A549 (cell line): Measurements from ENCODE around the gene ELOVL4. TPM values are rescaled to one million over a fixed set of nuclear protein-coding genes. Genes with fewer than 3 reads are reported as not detected.

Source experiments
- ATAC-seq, 2 experiments: fragments of 200-7000 bp in 1 of 2; fragments of >200 bp in 1 of 2; cut with Nextera tagmentation in 1 of 2; cut with Tn5 transposase in 1 of 2; 3 replicates each; pipeline versions ENCODE4 v1.8.0 to v1.9.1; 2018 to 2020; ENCODE audit warnings: mild to moderate bottlenecking in 1 of 2, moderate library complexity in 1 of 2
- CTCF ChIA-PET: fragments of 300-600 bp; sonication (Branson Sonifier 250); formaldehyde crosslinking; extraction: SDS; loops from one replicate; lab custom pipeline; 2021; ENCODE audit warnings: antibody characterized with exemption, inconsistent platforms; lab: Yijun Ruan, JAX
- POLR2A ChIA-PET: fragments of 350-600 bp; formaldehyde crosslinking; extraction: SDS; loops from one replicate; lab custom pipeline; 2021; ENCODE audit warnings: antibody characterized with exemption, inconsistent platforms; lab: Yijun Ruan, JAX
- DNase-seq, 2 experiments: peaks; one replicate each; pipeline versions ENCODE4 v3.0.0 to v3.0.0-alpha.2; 2011 to 2016; ENCODE audit warnings: low read depth in 1 of 2, low spot score in 1 of 2
- FAIRE-seq: peaks from 2 replicates; lab custom pipeline; 2011; peaks lifted over from hg19 to GRCh38; lab: Jason Lieb, UNC
- H3K27ac ChIP-seq, 2 experiments: fragments of >200 bp; sonication (Bioruptor Twin); formaldehyde crosslinking; 3 replicates each; pipeline ENCODE4 v1.5.1; 2016 to 2017
- H3K4me1 ChIP-seq: fragments of >200 bp; sonication (Bioruptor Twin); formaldehyde crosslinking; 3 replicates; pipeline ENCODE4 v1.6.1; 2016
- H3K4me2 ChIP-seq: fragments of >200 bp; sonication (Bioruptor Twin); formaldehyde crosslinking; 3 replicates; pipeline ENCODE4 v1.6.1; 2016
- H3K4me3 ChIP-seq: fragments of >200 bp; sonication (Bioruptor Twin); formaldehyde crosslinking; 3 replicates; pipeline ENCODE4 v1.5.1; 2016
- H3K9me3 ChIP-seq: fragments of >200 bp; sonication (Bioruptor Twin); formaldehyde crosslinking; 3 replicates; pipeline ENCODE4 v1.6.1; 2016
- CBX2 ChIP-seq: fragments of 200-600 bp; sonication (generic); IDR thresholded peaks from 2 replicates; pipeline ENCODE4 v1.6.1; 2016; ENCODE audit warnings: low read depth, mild to moderate bottlenecking, borderline replicate concordance
- CHD2 ChIP-seq: fragments of 150-350 bp; IDR thresholded peaks from 2 replicates; pipeline ENCODE4 v1.6.1; 2014; ENCODE audit warnings: low read length; ENCODE audit not compliant: partially characterized antibody
- CTCF ChIP-seq: fragments of >200 bp; sonication (Bioruptor Twin); formaldehyde crosslinking; IDR thresholded peaks from 3 replicates; pipeline ENCODE4 v1.5.1; 2016
- EP300 ChIP-seq, 2 experiments: fragments of >200 bp; sonication (Bioruptor Twin); formaldehyde crosslinking; IDR thresholded peaks; 2 replicates in 1 of 2; 3 replicates in 1 of 2; pipeline ENCODE4 v1.6.1; 2016 to 2017
- ESRRA ChIP-seq: fragments of 150-350 bp; IDR thresholded peaks from 2 replicates; pipeline ENCODE4 v1.6.1; 2014; ENCODE audit warnings: mild to moderate bottlenecking, low read length, borderline replicate concordance
- FOSB ChIP-seq: fragments of 250-450 bp; sonication (Bioruptor Pico); IDR thresholded peaks from 2 replicates; pipeline ENCODE4 v1.5.0; 2020; ENCODE audit warnings: mild to moderate bottlenecking, moderate library complexity
- FOXS1 ChIP-seq: fragments of 250-450 bp; sonication (Bioruptor Pico); IDR thresholded peaks from 2 replicates; pipeline ENCODE4 v1.5.0; 2020; ENCODE audit warnings: mild to moderate bottlenecking, moderate library complexity
- HDAC2 ChIP-seq: fragments of 200-600 bp; sonication (generic); IDR thresholded peaks from 2 replicates; pipeline ENCODE4 v1.6.1; 2016
- HOXA7 ChIP-seq: fragments of 250-450 bp; sonication (Bioruptor Pico); IDR thresholded peaks from 2 replicates; pipeline ENCODE4 v1.5.0; 2020; ENCODE audit warnings: mild to moderate bottlenecking, moderate library complexity
- HOXB5 ChIP-seq: fragments of 250-450 bp; sonication (Bioruptor Pico); IDR thresholded peaks from 2 replicates; pipeline ENCODE4 v1.5.0; 2020; ENCODE audit warnings: mild to moderate bottlenecking, moderate library complexity
- JUN ChIP-seq, 2 experiments: fragments of >200 bp; sonication (Bioruptor Twin); formaldehyde crosslinking; IDR thresholded peaks; 2 replicates in 1 of 2; 3 replicates in 1 of 2; pipeline ENCODE4 v1.6.1; 2016 to 2017
- KDM5A ChIP-seq: fragments of 200-600 bp; sonication (generic); IDR thresholded peaks from 2 replicates; pipeline ENCODE4 v1.6.1; 2016; ENCODE audit warnings: antibody characterized with exemption, mild to moderate bottlenecking
- MAX ChIP-seq: IDR thresholded peaks from 2 replicates; pipeline ENCODE4 v1.6.1; 2012
- PBX3 ChIP-seq: IDR thresholded peaks from 2 replicates; pipeline ENCODE4 v1.6.1; 2012
- POLR2A ChIP-seq: IDR thresholded peaks from 2 replicates; pipeline ENCODE4 v1.6.1; 2012; ENCODE audit warnings: mild to moderate bottlenecking, low read length
- RARB ChIP-seq: fragments of 250-450 bp; sonication (Bioruptor Pico); IDR thresholded peaks from 2 replicates; pipeline ENCODE4 v1.8.0; 2021; ENCODE audit warnings: mild to moderate bottlenecking, moderate library complexity
- REST ChIP-seq: fragments of 200-600 bp; sonication (generic); IDR thresholded peaks from 2 replicates; pipeline ENCODE4 v1.6.1; 2016; ENCODE audit warnings: antibody characterized with exemption, mild to moderate bottlenecking, moderate library complexity
- TP53 ChIP-seq: fragments of 250-450 bp; sonication (Bioruptor Pico); IDR thresholded peaks from 2 replicates; pipeline ENCODE4 v1.5.0; 2021; ENCODE audit warnings: mild to moderate bottlenecking, moderate library complexity
- ZSCAN20 ChIP-seq: fragments of 250-450 bp; sonication (Bioruptor Pico); IDR thresholded peaks from 2 replicates; pipeline ENCODE4 v1.8.0; 2022; ENCODE audit warnings: mild to moderate bottlenecking, moderate library complexity
- WGBS: methylation state at CpG from one replicate; pipeline ENCODE4 v1.1.6; 2017; ENCODE audit errors: missing lambda C conversion rate; 5-methylcytosine and 5-hydroxymethylcytosine counted together
- polyA plus RNA-seq, 4 experiments: library from polyadenylated mRNA; depleted of rRNA in 3 of 4; stranded (reverse); fragments of >200 nt; fragmentation: RNase III in 1 of 4; extraction: RNeasy Plus Mini Kit Qiagen cat#74134 plus additional on column Dnase treatment in 1 of 4; gene quantifications; 2 replicates in 3 of 4; 3 replicates in 1 of 4; pipeline ENCODE4 v1.2.3, GENCODE V29; 2011 to 2017

Gene ELOVL4
- polyA plus RNA-seq, 2 of the 4 experiments (the other 2 are of a cell fraction), result 0.70 to 1.1 TPM

GRCh38 chr6:79923270-79923669 lies 24.1 kb downstream of the ELOVL4 start (continued):
- no peak for TF ChIP-seq CTCF
- no peak for TF ChIP-seq POLR2A
- TF ChIP-seq MAX, result no peak
- TF ChIP-seq, all 56 proteins: peak for 0

GRCh38 chr6:79922018-79922417 lies 25.3 kb downstream of the ELOVL4 start:
- Histone ChIP-seq H3K27ac (no peak overlapping the region), H3K4me3 (no peak overlapping the region), H3K9me3 (no peaks in the 10 kb centered on the region), H3K4me2 (no peak overlapping the region), H3K4me1 (no peaks in the 10 kb centered on the region)
- DNase-seq (no peak), ATAC-seq (no peak), FAIRE-seq (no peak)
- ChIA-PET CTCF (no interaction called here), POLR2A (no interaction called here)
- TF ChIP-seq TP53 (no peak), ZSCAN20 (CRISPR knock-in tag) (no peak), HOXA7 (no peak)
- WGBS, result 93% methylated on average over 1 of the region's 1 CpG

- ATAC-seq, result no peak
- H3K4me2 ChIP-seq, result no peak overlapping the region
- DNase-seq, result no peak
- 19% methylated on average over 2 of the region's 2 CpGs for WGBS
- no peak for FAIRE-seq
- H3K4me1 ChIP-seq, result no peaks in the 10 kb centered on the region
- H3K27ac ChIP-seq, result no peak overlapping the region
- POLR2A ChIA-PET, result no interaction called here
- TF ChIP-seq CBX2 (no peak), FOXS1 (no peak), HDAC2 (no peak), EP300 (IDR thresholded peaks at IDR 0.05) (no peak), REST (no peak), PBX3 (no peak), ESRRA (no peak), RARB (CRISPR knock-in tag) (no peak), HOXB5 (CRISPR knock-in tag) (no peak), JUN (IDR thresholded peaks at IDR 0.05) (no peak), FOSB (CRISPR knock-in tag) (no peak), KDM5A (no peak), HOXA7 (no peak), CHD2 (no peak)
- no peak overlapping the region for H3K4me3 ChIP-seq
- H3K9me3 ChIP-seq, result no peaks in the 10 kb centered on the region
- CTCF ChIA-PET, result no interaction called here
Measured at GRCh38 chr6:79913369-79913768, 34.0 kb downstream of the ELOVL4 start.
